Duodenal mucosa (tissue), 2 donors: ENCODE results near the gene NUDT1.

ENCODE experiments used
- H3K27ac ChIP-seq: one replicate; pipeline ENCODE4 v1.7.0; 2013; ENCODE audit warnings: low read depth, low read length
- H3K27me3 ChIP-seq, 2 donors: one replicate each; pipeline ENCODE4 v1.7.0; 2013; ENCODE audit warnings: low read length in 2 of 2, control low read depth in 1 of 2; ENCODE audit not compliant: insufficient read depth in 2 of 2, control insufficient read depth in 1 of 2
- H3K36me3 ChIP-seq, 2 donors: one replicate each; pipeline ENCODE4 v1.7.0; 2013; ENCODE audit warnings: low read length in 2 of 2, control low read depth in 1 of 2; ENCODE audit not compliant: insufficient read depth in 2 of 2, control insufficient read depth in 1 of 2
- H3K4me1 ChIP-seq, 2 donors: one replicate each; pipeline ENCODE4 v1.7.0; 2013; ENCODE audit warnings: low read length in 2 of 2, control low read depth in 1 of 2; ENCODE audit not compliant: insufficient read depth in 2 of 2, control insufficient read depth in 1 of 2
- H3K4me3 ChIP-seq, 2 donors: one replicate each; pipeline ENCODE4 v1.7.0; 2013; ENCODE audit warnings: low read length in 2 of 2, low read depth in 1 of 2
- H3K9ac ChIP-seq, 2 donors: one replicate each; pipeline ENCODE4 v1.7.0; 2013; ENCODE audit warnings: low read length in 2 of 2, low read depth in 1 of 2
- H3K9me3 ChIP-seq, 2 donors: one replicate each; pipeline ENCODE4 v1.7.0; 2013; ENCODE audit warnings: low read length in 2 of 2, control low read depth in 1 of 2; ENCODE audit not compliant: control insufficient read depth in 1 of 2

Gene NUDT1

DNA sequence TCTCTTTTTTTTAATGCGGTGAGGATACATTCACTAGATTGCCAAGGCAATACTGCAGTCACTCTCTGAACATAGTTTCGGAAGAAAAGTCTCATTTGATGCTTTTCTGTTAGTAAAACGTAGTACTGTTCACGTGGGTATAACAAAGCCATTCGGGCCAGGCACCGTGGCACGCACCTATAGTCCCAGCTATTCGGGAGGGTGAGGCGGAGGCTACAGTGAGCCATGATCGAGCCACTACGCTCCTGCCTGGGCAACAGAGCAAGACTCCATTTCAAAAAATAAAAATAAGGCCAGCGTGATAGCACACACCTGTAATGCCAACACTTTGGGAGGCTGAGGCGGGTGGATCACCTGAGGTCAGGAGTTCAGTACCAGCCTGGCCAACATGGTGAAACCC lies 47.6 kb downstream of the NUDT1 start:
- H3K36me3 ChIP-seq: peaks cover 0 to 11% of the 10 kb centered on the region in 2 donors
- H3K9me3 ChIP-seq: no peaks in the 10 kb centered on the region
- no peaks in the 10 kb centered on the region for H3K4me1 ChIP-seq
- H3K4me3 ChIP-seq: no peak overlapping the region
- no peaks in the 10 kb centered on the region for H3K27me3 ChIP-seq
- H3K27ac ChIP-seq: no peak overlapping the region
- H3K9ac ChIP-seq: no peak overlapping the region

DNA sequence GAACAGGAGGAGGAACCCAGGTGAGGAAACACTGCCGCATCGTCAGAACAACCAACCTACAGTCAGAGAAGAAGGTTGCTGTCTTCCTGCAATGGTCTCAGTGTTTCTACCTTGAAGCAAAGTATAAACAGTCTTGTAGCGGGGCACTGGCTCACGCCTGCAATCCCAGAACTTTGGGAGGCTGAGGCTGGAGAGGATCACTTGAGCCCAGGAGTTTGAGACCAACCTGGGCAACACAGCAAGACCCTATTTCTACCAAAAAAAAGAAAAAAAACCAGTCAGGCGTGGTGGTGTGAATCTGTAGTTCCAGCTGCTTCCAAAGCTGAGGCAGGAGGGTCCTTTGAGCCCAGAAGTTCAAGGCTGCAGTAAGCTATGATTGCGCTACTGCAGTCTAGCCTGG lies 48.9 kb downstream of the NUDT1 start:
- no peak overlapping the region for H3K4me3 ChIP-seq
- no peaks in the 10 kb centered on the region for H3K27me3 ChIP-seq
- no peaks in the 10 kb centered on the region for H3K9me3 ChIP-seq
- H3K4me1 ChIP-seq: no peaks in the 10 kb centered on the region
- H3K9ac ChIP-seq: no peak overlapping the region
- H3K36me3 ChIP-seq: peaks cover 0 to 11% of the 10 kb centered on the region in 2 donors
- no peak overlapping the region for H3K27ac ChIP-seq

- H3K9me3 ChIP-seq: no peaks in the 10 kb centered on the region
- H3K27me3 ChIP-seq: no peaks in the 10 kb centered on the region
- peaks cover 0 to 2% of the 10 kb centered on the region in 2 donors for H3K4me1 ChIP-seq
- no peak overlapping the region for H3K4me3 ChIP-seq
- H3K27ac ChIP-seq: no peak overlapping the region
- no peaks in the 10 kb centered on the region for H3K36me3 ChIP-seq
- H3K9ac ChIP-seq: no peak overlapping the region
These were observed 54.1 kb downstream of the NUDT1 start for GRCh38 chr7:2295936-2296620.

- Histone ChIP-seq H3K27ac (no peak overlapping the region), H3K4me1 (peaks cover 0 to 3% of the 10 kb centered on the region in 2 donors), H3K36me3 (no peaks in the 10 kb centered on the region), H3K27me3 (no peaks in the 10 kb centered on the region), H3K4me3 (no peak overlapping the region), H3K9ac (no peak overlapping the region), H3K9me3 (no peaks in the 10 kb centered on the region)
These were observed 54.8 kb downstream of the NUDT1 start for GRCh38 chr7:2296832-2297231.

- Histone ChIP-seq H3K4me3 (no peak overlapping the region), H3K27ac (no peak overlapping the region), H3K9me3 (no peaks in the 10 kb centered on the region), H3K36me3 (no peaks in the 10 kb centered on the region), H3K4me1 (peaks cover under 1 to 3% of the 10 kb centered on the region in 2 donors), H3K9ac (no peak overlapping the region), H3K27me3 (no peaks in the 10 kb centered on the region)
These were observed 57.3 kb downstream of the NUDT1 start for GRCh38 chr7:2299131-2299829.

DNA sequence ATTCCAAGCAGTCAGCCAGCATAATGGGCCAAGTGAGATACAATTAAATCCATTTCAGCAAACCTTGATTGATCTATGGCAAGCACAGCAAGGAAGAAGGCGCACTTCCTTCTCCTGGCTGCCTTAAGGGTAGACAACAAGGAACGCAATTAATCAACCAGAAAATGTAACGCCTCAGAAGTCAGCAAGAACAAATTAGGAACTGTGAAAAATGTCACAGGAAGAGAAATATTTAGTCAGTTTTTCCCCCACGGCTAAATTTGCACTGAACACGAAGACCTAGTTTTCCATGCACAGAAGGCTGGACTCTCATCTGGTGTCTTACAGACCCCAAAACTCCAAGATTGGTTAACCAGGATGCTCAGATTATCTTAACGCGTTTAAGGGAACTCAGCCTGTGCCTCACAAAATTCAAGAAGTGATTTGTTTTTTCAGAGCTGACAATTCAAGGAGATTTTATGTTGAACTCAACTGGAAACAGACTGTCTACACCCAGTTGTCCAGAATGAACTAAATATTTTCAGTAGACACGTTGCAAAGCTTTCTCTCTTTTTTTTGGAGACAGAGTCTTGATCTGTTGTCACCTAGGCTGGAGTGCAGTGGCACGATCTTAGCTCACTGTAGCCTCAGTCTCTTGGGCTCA lies 58.0 kb downstream of the NUDT1 start:
- no peak overlapping the region for H3K4me3 ChIP-seq
- H3K36me3 ChIP-seq: no peaks in the 10 kb centered on the region
- no peaks in the 10 kb centered on the region for H3K27me3 ChIP-seq
- no peak overlapping the region for H3K27ac ChIP-seq
- no peak overlapping the region for H3K9ac ChIP-seq
- no peaks in the 10 kb centered on the region for H3K9me3 ChIP-seq
- peaks cover 7 to 11% of the 10 kb centered on the region in 2 donors for H3K4me1 ChIP-seq
